ENCODE measurements around the gene MRPL14.

The MRPL14 gene

GRCh38 chr6:44120692-44121443, 6.4 kb downstream of the MRPL14 start:
- no peak for DNase-seq

DNA sequence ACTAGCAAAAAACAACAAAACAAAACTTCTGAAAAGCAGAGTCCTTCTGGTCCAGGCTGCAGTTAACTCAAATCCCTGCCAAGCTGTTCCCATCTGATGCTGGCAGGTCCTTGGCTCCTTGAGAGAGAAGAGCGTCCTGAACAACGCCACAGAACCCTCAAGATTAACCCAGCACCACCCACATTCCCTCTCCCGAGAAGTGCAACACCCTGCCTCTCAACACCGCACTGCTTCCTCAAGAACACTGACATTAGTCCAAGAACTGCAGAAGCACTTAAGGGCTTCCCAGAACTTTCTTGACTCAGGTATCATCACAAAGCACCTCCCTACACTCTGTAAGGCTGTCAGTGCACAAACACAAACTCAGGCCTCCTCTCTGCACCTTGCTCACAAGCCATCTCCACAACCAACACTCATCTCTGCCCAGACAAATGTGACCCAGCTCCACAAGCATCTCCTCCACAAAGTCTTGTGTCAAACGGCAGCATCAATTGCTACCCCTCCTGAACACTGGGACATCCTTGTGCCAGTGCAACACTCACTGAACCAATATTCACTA, 7.5 kb downstream of the MRPL14 start:
- no peak for DNase-seq

DNA sequence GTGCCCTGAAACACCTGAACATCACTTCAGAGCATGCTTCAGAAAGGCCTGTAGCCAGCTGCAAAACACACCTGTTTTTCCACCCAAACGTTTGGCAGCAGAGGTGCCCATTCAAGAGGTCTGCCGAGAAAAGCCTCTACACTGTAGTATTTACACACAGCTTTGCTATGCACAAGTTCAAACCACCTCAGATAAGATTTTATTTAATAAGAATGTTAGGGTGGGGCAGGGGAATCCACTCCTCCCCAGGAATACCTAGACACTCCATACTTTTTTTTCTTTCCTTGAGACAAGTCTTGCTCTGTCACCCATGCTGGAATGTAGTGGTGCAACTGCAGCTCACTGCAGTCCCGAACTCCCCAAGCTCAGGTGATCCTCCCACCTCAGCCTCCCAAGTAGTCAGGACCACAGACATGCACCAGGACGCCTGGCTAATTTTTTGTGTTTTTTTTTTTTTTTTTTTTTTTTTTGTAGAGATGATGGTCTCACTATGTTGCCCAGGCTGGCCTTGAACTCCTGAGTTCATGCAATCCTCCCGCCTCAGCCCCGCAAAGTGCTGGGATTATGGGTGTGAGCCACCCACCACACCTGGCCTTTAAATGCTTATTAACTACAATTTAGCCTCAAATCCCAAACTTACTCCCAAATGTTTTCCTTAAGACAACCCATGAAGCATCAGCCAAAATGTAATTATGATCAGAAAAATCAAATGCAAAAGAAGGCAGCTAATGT, 9.7 kb downstream of the MRPL14 start:
- DNase-seq, result no peak

- no peak for DNase-seq
Observed at GRCh38 chr6:44116641-44117382, 10.4 kb downstream of the MRPL14 start.

DNA sequence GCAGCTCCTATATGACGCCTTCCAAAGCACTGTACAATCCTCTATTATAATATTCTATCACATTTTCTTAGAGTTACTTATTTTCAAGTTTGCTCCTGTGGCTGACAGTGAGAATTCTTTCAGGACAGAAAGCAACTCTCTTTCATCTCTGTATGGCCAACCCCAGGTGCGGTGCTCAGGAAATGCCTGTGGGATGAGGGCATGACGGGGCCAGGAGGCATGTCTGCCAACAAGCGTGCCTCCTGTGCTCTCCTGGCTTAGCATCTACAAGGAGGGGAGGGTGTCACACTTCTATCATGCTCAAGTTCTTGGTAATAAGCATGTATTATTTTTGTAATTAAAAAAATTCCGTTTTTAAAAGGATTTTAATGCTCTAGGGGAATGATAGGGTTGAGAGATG, 11.4 kb downstream of the MRPL14 start:
- DNase-seq, result no peak

DNA sequence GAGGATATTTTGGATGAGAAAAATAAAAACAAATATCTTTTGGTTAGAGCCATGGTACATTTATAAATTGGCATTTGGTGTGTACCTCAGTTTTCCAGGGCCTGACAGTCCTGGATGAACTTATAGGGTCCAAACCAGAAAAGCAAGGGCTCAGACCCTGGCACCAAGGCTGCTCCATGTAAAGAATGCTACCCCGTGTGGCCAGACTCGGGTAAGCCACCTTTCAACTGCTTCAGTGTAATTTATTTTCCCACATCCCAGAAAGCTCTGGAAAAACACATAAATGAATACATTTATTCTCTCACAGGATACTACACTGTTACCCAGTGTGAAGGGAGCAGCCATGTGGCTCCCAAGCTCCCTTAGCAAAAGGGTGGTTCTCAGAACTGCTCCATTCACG, 13.8 kb downstream of the MRPL14 start:
- DNase-seq, result no peak

GRCh38 chr6:44111434-44112417, 15.5 kb downstream of the MRPL14 start:
- DNase-seq, result no peak

- DNase-seq, result no peak
Observed at GRCh38 chr6:44110966-44111365, 16.3 kb downstream of the MRPL14 start.

- no peak for DNase-seq
Observed at GRCh38 chr6:44110005-44110676, 17.1 kb downstream of the MRPL14 start.

DNA sequence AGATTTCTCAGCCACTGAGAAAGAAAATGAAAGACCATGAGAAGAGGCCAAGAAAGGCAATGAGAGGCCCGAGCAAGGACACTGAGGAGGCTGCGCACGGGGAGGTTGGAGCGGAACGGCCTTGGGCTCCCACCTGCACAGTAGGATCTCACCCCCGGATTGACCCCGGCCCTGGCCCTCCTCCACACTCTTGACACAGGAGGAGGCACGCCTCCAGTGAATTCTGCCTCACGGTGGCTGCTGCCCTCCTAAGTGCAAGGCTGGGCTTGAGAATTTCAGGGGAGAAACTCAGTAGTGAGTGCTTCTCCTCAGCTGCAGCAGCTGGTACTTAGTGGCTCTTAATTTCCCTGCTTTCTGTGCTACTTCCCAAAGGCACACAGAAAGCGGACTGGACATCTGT, 18.0 kb downstream of the MRPL14 start:
- DNase-seq, result no peak

DNA sequence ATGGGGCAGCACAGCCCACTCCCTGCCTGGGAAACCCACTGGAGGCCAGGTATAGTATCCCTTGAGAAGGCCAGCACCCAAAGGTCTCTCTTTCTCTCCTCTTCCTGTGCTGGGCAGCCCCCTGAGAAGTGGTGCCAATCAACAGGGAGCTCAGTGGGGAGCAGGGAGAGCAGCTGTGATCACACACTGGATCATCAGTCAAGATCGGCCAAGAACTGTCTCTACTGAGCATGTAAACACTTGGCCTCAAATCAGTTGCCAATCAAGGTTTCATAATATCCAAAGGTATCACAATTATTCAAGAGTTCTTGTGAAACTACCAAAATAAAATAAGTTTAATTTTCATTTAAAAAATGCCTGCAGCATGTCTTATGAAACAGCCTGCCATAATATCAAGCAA, 18.8 kb downstream of the MRPL14 start:
- no peak for DNase-seq

DNA sequence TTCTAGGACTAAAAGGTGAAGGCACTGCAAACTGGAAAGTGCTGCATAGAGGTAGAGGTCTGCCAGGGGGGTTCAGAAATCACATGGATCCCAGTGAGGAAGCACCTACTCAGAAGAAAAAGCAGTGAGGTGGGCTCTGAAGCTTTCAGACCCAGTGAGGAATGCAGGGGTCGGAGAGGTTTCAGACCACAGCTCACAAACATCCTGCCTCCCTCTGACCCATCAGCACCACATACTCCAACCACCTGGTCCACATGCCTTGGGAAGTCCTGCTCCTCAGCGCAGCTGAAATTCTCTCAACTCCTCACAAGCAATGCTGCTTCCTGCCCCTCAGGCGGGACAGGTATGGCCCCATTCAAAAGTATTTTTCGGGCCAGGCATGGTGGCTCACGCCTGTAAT, 20.2 kb downstream of the MRPL14 start:
- no peak for DNase-seq

DNA sequence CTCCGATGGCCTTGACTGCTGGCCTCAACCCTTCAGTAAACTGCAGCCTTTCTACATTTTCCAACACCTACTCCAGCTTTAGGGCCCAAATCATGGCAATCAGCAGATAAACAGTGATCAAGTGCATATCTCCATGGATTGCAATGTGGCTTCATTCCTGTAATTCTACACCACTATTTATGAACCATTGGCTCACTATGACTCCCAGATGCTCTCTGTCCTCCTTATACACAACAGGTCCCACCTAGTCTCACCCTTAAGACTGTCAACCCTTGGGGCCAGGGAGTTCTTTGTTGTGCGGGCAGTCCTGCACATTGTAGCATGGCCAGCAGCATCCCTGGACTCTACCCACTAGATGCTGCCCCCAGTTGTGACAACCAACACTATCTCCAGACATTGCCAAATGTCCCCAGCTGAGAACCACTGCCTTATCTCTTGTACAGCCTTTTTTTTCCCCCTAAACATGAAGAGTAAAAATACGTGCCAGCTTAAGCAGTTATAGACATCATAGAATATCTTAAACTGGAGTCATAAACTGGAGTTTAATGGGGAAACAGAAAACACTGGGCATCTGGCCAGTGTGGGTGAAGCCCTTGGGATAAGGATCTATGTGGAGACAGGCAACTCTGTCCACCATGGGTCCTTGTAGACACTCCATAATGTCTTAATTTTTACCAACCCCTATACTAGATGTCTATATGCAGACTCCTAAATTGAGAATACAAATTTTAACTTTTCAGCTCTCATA, 21.1 kb downstream of the MRPL14 start:
- no peak for DNase-seq

- no peak for DNase-seq
Observed at GRCh38 chr6:44105146-44105545, 22.1 kb downstream of the MRPL14 start.

GRCh38 chr6:44104481-44105021, 22.7 kb downstream of the MRPL14 start:
- DNase-seq, result no peak

DNA sequence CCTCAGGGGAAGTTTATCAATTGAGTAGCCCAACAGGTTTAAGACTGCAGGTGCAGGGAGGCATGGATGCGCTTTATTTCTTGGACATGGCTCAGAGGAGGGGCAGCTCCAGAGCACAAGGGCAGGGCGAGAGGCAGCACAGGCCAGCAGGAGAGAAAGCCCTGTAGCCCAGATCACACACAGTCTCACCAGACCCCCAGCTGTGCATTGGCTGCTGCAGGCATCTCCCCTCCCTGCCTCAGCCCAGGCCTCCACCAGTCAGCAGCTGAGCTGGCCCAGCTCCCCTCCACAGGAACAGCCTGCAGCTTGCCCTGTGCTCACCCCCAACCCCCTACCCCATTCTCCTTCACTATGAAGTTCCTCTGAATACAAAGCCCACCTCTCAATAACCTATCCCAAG, 24.7 kb downstream of the MRPL14 start:
- DNase-seq, result no peak

DNA sequence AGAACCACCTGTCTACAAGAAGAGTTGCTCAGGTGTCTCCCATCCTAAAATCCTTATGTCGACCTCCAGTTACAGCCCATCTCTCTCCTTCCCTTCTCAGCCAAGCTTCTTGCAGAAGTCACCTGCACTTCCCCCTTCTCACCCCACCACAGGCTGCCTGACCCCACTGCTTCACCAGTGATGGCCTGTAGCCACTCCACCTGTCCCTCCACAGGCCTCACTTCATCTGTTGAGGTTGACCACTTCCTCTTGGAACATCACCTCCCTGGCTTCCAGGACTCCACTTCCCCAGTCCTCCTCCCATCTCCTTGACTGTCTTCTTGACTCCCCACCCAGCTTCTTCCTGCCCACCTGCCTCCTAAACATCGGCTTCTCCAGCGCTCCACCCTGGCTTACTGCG, 25.4 kb downstream of the MRPL14 start:
- no peak for DNase-seq

DNA sequence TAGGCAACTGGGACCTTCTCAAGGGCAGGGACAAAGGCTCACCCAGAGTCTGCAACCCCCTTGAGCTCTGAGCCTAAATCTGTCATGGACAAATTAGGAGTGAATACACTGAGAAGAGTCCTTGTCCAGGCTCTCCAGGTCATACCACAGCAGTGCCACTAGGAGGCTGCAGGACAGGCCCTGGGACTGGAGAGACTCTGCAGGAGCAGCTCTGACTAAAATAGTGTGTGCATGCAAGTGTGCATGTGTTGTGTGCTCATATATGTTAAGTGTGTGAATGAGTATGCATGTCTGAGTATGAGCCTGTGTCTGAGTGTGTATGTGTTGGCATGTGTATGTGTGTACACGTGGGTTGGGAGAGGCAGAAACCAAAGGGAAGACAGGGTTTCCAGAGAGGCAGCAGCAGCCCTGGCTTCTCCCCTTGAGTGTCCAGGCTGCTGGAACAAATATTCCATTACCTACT, 27.1 kb downstream of the MRPL14 start:
- no peak for DNase-seq

GRCh38 chr6:44099192-44099591, 28.1 kb downstream of the MRPL14 start:
- no peak for DNase-seq

GRCh38 chr6:44097782-44098317, 29.4 kb downstream of the MRPL14 start:
- DNase-seq, result no peak
